Smooth muscle cell (in vitro differentiated cells): ENCODE data around the gene NDOR1. TPM values are rescaled to one million over a fixed set of nuclear protein-coding genes. Genes with fewer than 3 reads are reported as not detected.

ENCODE experiments used
- DNase-seq: peaks from one replicate; lab custom pipeline; 2025; ENCODE audit not compliant: unreplicated experiment; lab: John Stamatoyannopoulos, UW
- H2AFZ ChIP-seq: fragments of 200-600 bp; sonication (generic); 2 replicates; pipeline ENCODE4 v1.6.0; 2016; ENCODE audit warnings: antibody characterized with exemption, low read depth, mild to moderate bottlenecking
- H3F3A ChIP-seq: fragments of 200-600 bp; sonication (generic); 2 replicates; pipeline ENCODE4 v1.6.0; 2017; ENCODE audit warnings: antibody characterized with exemption, low read depth
- H3K27ac ChIP-seq: fragments of 200-600 bp; sonication (generic); 2 replicates; pipeline ENCODE4 v1.5.1; 2016; ENCODE audit warnings: low read depth, mild to moderate bottlenecking
- H3K27me3 ChIP-seq: fragments of 200-600 bp; sonication (generic); 2 replicates; pipeline ENCODE4 v1.6.1; 2016; ENCODE audit warnings: low read depth, mild to moderate bottlenecking
- H3K36me3 ChIP-seq: fragments of 200-600 bp; sonication (generic); 2 replicates; pipeline ENCODE4 v1.5.1; 2016; ENCODE audit warnings: low read depth
- H3K4me1 ChIP-seq: fragments of 200-600 bp; sonication (generic); 2 replicates; pipeline ENCODE4 v1.5.1; 2016; ENCODE audit warnings: low read depth
- H3K4me2 ChIP-seq: fragments of 200-600 bp; sonication (generic); 2 replicates; pipeline ENCODE4 v1.6.0; 2016; ENCODE audit warnings: mild to moderate bottlenecking
- H3K4me3 ChIP-seq: fragments of 200-600 bp; sonication (generic); 2 replicates; pipeline ENCODE4 v1.5.1; 2016; ENCODE audit warnings: mild to moderate bottlenecking
- H3K79me2 ChIP-seq: fragments of 200-600 bp; sonication (generic); 2 replicates; pipeline ENCODE4 v1.6.0; 2016; ENCODE audit warnings: low read depth, mild to moderate bottlenecking
- H3K9ac ChIP-seq: fragments of 200-600 bp; sonication (generic); 2 replicates; pipeline ENCODE4 v1.6.0; 2016; ENCODE audit warnings: low read depth
- H3K9me3 ChIP-seq: fragments of 200-600 bp; sonication (generic); replicated peaks from 2 replicates; pipeline ENCODE4 v1.5.1; 2016; ENCODE audit warnings: low read depth
- H4K20me1 ChIP-seq: fragments of 200-600 bp; sonication (generic); 2 replicates; pipeline ENCODE4 v1.6.0; 2016; ENCODE audit warnings: low read depth
- WGBS: methylation state at CpG from one replicate; pipeline ENCODE4 v1.1.7; 2016; ENCODE audit warnings: low lambda C conversion rate; 5-methylcytosine and 5-hydroxymethylcytosine counted together
- polyA plus RNA-seq: library from polyadenylated mRNA; unstranded; fragments of >200 nt; fragmentation: Nextera tagmentation; extraction: Ambion mirVana; gene quantifications from 2 replicates; pipeline ENCODE4 v1.2.1, GENCODE V29; 2016
- total RNA-seq: library from RNA; depleted of rRNA; stranded (reverse); fragments of >200 nt; gene quantifications from 2 replicates; pipeline ENCODE4 v1.2.3, GENCODE V29; 2014
- TF ChIP-seq, protein P1 (sequence below): fragments of 200-600 bp; sonication (generic); IDR thresholded peaks from 2 replicates; pipeline ENCODE4 v1.5.1; 2017; ENCODE audit warnings: borderline replicate concordance, mild to moderate bottlenecking, antibody characterized with exemption; ENCODE audit not compliant: insufficient read depth, poor library complexity, severe bottlenecking

The NDOR1 gene
- total and polyA plus RNA-seq, 2 experiments from 2014 or later = 6.5 to 7.7 TPM

GRCh38 chr9:137223078-137223970 lies 17.8 kb downstream of the NDOR1 start:
- H3K27ac ChIP-seq = peak overlapping the region; percentile 72
- TF ChIP-seq, protein P1, sequence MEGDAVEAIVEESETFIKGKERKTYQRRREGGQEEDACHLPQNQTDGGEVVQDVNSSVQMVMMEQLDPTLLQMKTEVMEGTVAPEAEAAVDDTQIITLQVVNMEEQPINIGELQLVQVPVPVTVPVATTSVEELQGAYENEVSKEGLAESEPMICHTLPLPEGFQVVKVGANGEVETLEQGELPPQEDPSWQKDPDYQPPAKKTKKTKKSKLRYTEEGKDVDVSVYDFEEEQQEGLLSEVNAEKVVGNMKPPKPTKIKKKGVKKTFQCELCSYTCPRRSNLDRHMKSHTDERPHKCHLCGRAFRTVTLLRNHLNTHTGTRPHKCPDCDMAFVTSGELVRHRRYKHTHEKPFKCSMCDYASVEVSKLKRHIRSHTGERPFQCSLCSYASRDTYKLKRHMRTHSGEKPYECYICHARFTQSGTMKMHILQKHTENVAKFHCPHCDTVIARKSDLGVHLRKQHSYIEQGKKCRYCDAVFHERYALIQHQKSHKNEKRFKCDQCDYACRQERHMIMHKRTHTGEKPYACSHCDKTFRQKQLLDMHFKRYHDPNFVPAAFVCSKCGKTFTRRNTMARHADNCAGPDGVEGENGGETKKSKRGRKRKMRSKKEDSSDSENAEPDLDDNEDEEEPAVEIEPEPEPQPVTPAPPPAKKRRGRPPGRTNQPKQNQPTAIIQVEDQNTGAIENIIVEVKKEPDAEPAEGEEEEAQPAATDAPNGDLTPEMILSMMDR = no peak
- H3K9me3 ChIP-seq = no peaks in the 10 kb centered on the region
- no peaks in the 10 kb centered on the region for H3K79me2 ChIP-seq
- H3K9ac ChIP-seq = peak overlapping the region; percentile 77
- H3K4me3 ChIP-seq = peak overlapping the region; percentile 61
- peak overlapping the region; percentile 89 for H3K4me2 ChIP-seq
- peak overlapping the region; percentile 56 for H2AFZ ChIP-seq
- WGBS = 4% methylated on average over 51 of the region's 63 CpGs
- peaks cover 8% of the 10 kb centered on the region for H3K4me1 ChIP-seq
- no peaks in the 10 kb centered on the region for H3F3A ChIP-seq
- no peaks in the 10 kb centered on the region for H3K27me3 ChIP-seq
- no peaks in the 10 kb centered on the region for H3K36me3 ChIP-seq
- H4K20me1 ChIP-seq = no peaks in the 10 kb centered on the region
- peak; percentile 96 for DNase-seq

DNA sequence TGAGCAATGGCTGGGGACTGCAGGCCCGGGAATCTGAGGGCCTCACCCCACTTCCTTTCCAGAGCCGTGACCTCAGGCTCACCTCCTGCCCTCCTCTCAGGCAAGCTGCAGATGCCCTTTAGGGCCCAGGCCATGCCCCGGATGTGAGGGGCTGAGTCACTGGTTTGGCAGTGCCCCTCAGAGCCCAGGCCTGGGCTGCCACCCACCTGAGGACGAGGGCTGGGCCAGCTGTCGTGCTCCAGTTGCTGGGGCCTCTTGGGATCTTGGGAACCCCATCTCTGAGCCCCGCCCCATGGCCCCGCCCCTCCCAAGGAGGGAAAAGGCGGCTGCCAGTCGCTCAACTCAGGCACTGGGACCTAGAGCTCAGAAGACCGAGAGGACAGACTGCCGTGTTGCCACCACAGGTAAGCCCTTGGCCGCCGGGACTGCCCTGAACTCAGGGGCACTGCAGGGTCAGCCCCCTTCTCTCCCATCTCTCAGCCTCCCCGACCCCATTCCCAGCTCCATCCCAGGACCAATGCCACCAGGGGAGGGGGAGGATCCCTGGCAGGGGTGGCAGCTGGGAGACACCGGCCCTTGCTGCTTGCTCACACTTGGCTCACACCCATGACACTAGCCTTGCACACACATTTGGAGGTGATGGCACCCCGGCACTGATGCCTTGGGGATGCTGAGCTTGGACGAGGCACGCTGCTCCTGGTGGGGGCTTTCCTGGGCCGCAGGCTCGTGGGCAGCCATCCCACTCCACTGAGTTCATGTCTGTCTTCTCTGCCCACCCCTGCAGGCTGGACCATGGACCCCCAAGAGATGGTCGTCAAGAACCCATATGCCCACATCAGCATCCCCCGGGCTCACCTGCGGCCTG lies 19.6 kb downstream of the NDOR1 start, which contains the start of gene CYSRT1:
Gene CYSRT1, plus strand, starts transcription at position 345 of the 865 bp plus-strand sequence. Its CDS starts 448 bp downstream, at position 793.
- no peak within 1 kb of the TSS for H2AFZ ChIP-seq

DNA sequence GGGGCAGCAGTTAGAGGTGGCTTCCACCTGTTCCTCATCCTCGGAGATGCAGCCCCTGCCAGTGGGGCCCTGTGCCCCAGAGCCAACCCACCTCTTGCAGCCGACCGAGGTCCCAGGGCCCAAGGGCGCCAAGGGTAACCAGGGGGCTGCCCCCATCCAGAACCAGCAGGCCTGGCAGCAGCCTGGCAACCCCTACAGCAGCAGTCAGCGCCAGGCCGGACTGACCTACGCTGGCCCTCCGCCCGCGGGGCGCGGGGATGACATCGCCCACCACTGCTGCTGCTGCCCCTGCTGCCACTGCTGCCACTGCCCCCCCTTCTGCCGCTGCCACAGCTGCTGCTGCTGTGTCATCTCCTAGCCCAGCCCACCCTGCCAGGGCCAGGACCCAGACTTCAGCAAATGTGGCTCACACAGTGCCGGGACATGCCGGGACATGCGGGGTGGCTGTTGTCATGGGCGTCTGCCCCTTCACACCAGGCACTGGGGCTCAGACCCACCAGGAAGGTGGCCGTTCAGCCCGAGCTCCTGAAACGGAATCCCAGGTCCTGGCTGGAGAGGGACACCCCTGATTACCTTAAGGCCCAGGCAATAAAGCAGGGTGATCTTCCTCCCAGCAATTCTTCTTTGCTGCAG lies 20.3 kb downstream of the NDOR1 start:
- H3K27ac ChIP-seq = peak overlapping the region; percentile 52
- no peaks in the 10 kb centered on the region for H3K27me3 ChIP-seq
- H3K9me3 ChIP-seq = no peaks in the 10 kb centered on the region
- no peaks in the 10 kb centered on the region for H3K79me2 ChIP-seq
- H2AFZ ChIP-seq = no peak overlapping the region
- no peak for DNase-seq
- H4K20me1 ChIP-seq = no peaks in the 10 kb centered on the region
- H3F3A ChIP-seq = no peaks in the 10 kb centered on the region
- H3K4me2 ChIP-seq = no peak overlapping the region
- 90% methylated on average over 21 of the region's 21 CpGs for WGBS
- no peaks in the 10 kb centered on the region for H3K36me3 ChIP-seq
- peaks cover 8% of the 10 kb centered on the region for H3K4me1 ChIP-seq
- no peak overlapping the region for H3K9ac ChIP-seq
- TF ChIP-seq, protein P1 = no peak
- no peak overlapping the region for H3K4me3 ChIP-seq

More for the DNA sequence above, 19.6 kb downstream of the NDOR1 start, which contains the start of gene CYSRT1:
- Histone ChIP-seq H3K79me2 (no peaks in the 10 kb centered on the region), H3K4me2 (peak within 1 kb of the TSS; percentile 89), H3K27me3 (no peaks in the 10 kb centered on the region), H3K4me1 (peaks cover 8% of the 10 kb centered on the region), H3K4me3 (peak within 1 kb of the TSS; percentile 61), H3K36me3 (no peaks in the 10 kb centered on the region), H3K9ac (peak within 1 kb of the TSS; percentile 77), H4K20me1 (no peaks in the 10 kb centered on the region), H3K27ac (peak within 1 kb of the TSS; percentile 52), H3K9me3 (no peaks in the 10 kb centered on the region), H3F3A (no peaks in the 10 kb centered on the region)
- DNase-seq = no peak
- WGBS = 77% methylated on average over 21 of the region's 23 CpGs
- TF ChIP-seq, protein P1 = no peak
